HepG2 (cell line): ENCODE results near the gene CHST14. TPM values are rescaled to one million over a fixed set of nuclear protein-coding genes. Genes with fewer than 3 reads are reported as not detected.

ENCODE experiments used
- ATAC-seq: fragments of 200-7000 bp; cut with Tn5 transposase; 3 replicates; pipeline ENCODE4 v1.9.1; 2020; ENCODE audit warnings: mild to moderate bottlenecking, moderate library complexity
- BruUV-seq: library from RNA; stranded (reverse); fragments of 400-500 nt; replicated peaks from 2 replicates; lab custom pipeline; 2021; lab: Mats Ljungman, UMichigan
- CTCF ChIA-PET: fragments of 300-600 bp; formaldehyde crosslinking; extraction: SDS; loops from one replicate; lab custom pipeline; 2021; ENCODE audit warnings: low total read pairs, inconsistent platforms, low intra/inter-chr PET ratio; lab: Yijun Ruan, JAX
- POLR2A ChIA-PET: fragments of 350-600 bp; sonication (Branson Sonifier 250); formaldehyde crosslinking; loops from one replicate; lab custom pipeline; 2020; ENCODE audit warnings: antibody characterized with exemption, inconsistent platforms; lab: Yijun Ruan, JAX
- DNase-seq: peaks from one replicate; pipeline ENCODE4 v3.0.0-alpha.2; 2015; ENCODE audit warnings: low spot score
- FAIRE-seq: peaks from 3 replicates; lab custom pipeline; 2011; peaks lifted over from hg19 to GRCh38; lab: Jason Lieb, UNC
- H2AFZ ChIP-seq: one replicate; pipeline ENCODE4 v1.6.1; 2011; ENCODE audit warnings: low read length, inconsistent platforms
- H3K27ac ChIP-seq: fragments of 300-600 bp; 3 replicates; pipeline ENCODE4 v1.8.0; 2011; ENCODE audit warnings: mixed run types, mild to moderate bottlenecking, mixed read lengths, low read length, inconsistent platforms; ENCODE audit not compliant: insufficient read depth; ENCODE audit errors: extremely low read length
- H3K27me3 ChIP-seq, 2 experiments: fragments of 200-600 bp in 1 of 2; 2 replicates in 1 of 2; 3 replicates in 1 of 2; pipeline versions ENCODE4 v1.6.0 to v1.8.0; 2011; ENCODE audit warnings: low read length in 2 of 2, mild to moderate bottlenecking in 2 of 2, moderate library complexity in 2 of 2, inconsistent platforms in 1 of 2; ENCODE audit not compliant: insufficient read depth in 2 of 2, control insufficient read depth in 1 of 2
- H3K36me3 ChIP-seq, 2 experiments: fragments of 200-600 bp in 1 of 2; replicated peaks in 1 of 2; 2 replicates in 1 of 2; 3 replicates in 1 of 2; pipeline versions ENCODE4 v1.5.1 to v1.8.0; 2011; ENCODE audit warnings: low read length in 2 of 2, inconsistent platforms in 1 of 2; ENCODE audit not compliant: insufficient read depth in 2 of 2, control insufficient read depth in 1 of 2
- H3K4me1 ChIP-seq: 2 replicates; pipeline ENCODE4 v1.5.1; 2012; ENCODE audit warnings: low read length, inconsistent platforms; ENCODE audit not compliant: insufficient read depth
- H3K4me2 ChIP-seq: 2 replicates; pipeline ENCODE4 v1.6.0; 2011; ENCODE audit warnings: low read depth, low read length, inconsistent platforms
- H3K4me3 ChIP-seq, 3 experiments: fragments of 200-600 bp in 1 of 3; sonication (generic), shearing (Covaris generic) in 1 of 3; replicated peaks in 1 of 3; 2 replicates each; pipeline ENCODE4 v1.5.1; 2011 to 2016; ENCODE audit warnings: low read length in 3 of 3, inconsistent platforms in 2 of 3, low read depth in 2 of 3, mild to moderate bottlenecking in 2 of 3, control low read depth in 1 of 3, mixed read lengths in 1 of 3; ENCODE audit not compliant: insufficient read depth in 1 of 3
- H3K79me2 ChIP-seq: one replicate; pipeline ENCODE4 v1.6.1; 2011; ENCODE audit warnings: low read length, inconsistent platforms; ENCODE audit not compliant: insufficient read depth
- H3K9ac ChIP-seq: 2 replicates; pipeline ENCODE4 v1.6.0; 2011; ENCODE audit warnings: mild to moderate bottlenecking, low read depth, low read length, inconsistent platforms; ENCODE audit not compliant: insufficient read depth
- H3K9me3 ChIP-seq: 2 replicates; pipeline ENCODE4 v1.5.1; 2012; ENCODE audit warnings: mild to moderate bottlenecking, low read length
- H4K20me1 ChIP-seq: 2 replicates; pipeline ENCODE4 v1.6.0; 2011; ENCODE audit warnings: inconsistent platforms, mild to moderate bottlenecking, low read length, moderate library complexity; ENCODE audit not compliant: insufficient read depth
- ATF1 ChIP-seq: IDR thresholded peaks from 2 replicates; pipeline ENCODE4 v1.6.1; 2016; ENCODE audit warnings: mild to moderate bottlenecking, control low read depth
- E2F2 ChIP-seq: sonication (generic); formaldehyde crosslinking; IDR thresholded peaks from 2 replicates; pipeline ENCODE4 v1.4.0; 2020; ENCODE audit warnings: missing genetic modification reagents, borderline replicate concordance
- HES4 ChIP-seq: sonication (generic); formaldehyde crosslinking; IDR thresholded peaks from 2 replicates; pipeline ENCODE4 v1.9.0; 2021; ENCODE audit warnings: mild to moderate bottlenecking, missing genetic modification reagents, borderline replicate concordance
- KMT2B ChIP-seq: IDR thresholded peaks from 2 replicates; pipeline ENCODE4 v1.6.1; 2016; ENCODE audit warnings: missing genetic modification reagents, missing compliant biosample characterization
- LBX2 ChIP-seq: sonication (generic); formaldehyde crosslinking; IDR thresholded peaks from 2 replicates; pipeline ENCODE4 v1.5.0; 2020; ENCODE audit warnings: missing genetic modification reagents, mild to moderate bottlenecking, borderline replicate concordance
- NFRKB ChIP-seq: fragments of 450-650 bp; IDR thresholded peaks from 2 replicates; pipeline ENCODE4 v1.6.1; 2017
- POLR2AphosphoS2 ChIP-seq: IDR thresholded peaks from 2 replicates; pipeline ENCODE4 v1.6.1; 2011; ENCODE audit warnings: low read depth, low read length, improper control_type of control experiment
- RFXANK ChIP-seq: IDR thresholded peaks from 2 replicates; pipeline ENCODE4 v1.6.1; 2016
- RFXAP ChIP-seq: sonication (generic); formaldehyde crosslinking; IDR thresholded peaks from 2 replicates; pipeline ENCODE4 v1.4.0; 2020; ENCODE audit warnings: missing genetic modification reagents, borderline replicate concordance
- RNF2 ChIP-seq: fragments of 450-650 bp; conservative IDR thresholded peaks from 2 replicates; pipeline ENCODE4 v1.6.1; 2016; ENCODE audit warnings: low read depth
- TFDP1 ChIP-seq: IDR thresholded peaks from 2 replicates; pipeline ENCODE4 v1.6.1; 2016; ENCODE audit warnings: missing compliant biosample characterization, missing genetic modification reagents, borderline replicate concordance
- WIZ ChIP-seq: sonication (generic); formaldehyde crosslinking; IDR thresholded peaks from 2 replicates; pipeline ENCODE4 v1.5.1; 2020; ENCODE audit warnings: mild to moderate bottlenecking, missing genetic modification reagents
- ZNF160 ChIP-seq: sonication (generic); formaldehyde crosslinking; IDR thresholded peaks from 2 replicates; pipeline ENCODE4 v1.8.0; 2022; ENCODE audit warnings: mild to moderate bottlenecking, inconsistent platforms, missing genetic modification reagents
- ZNF180 ChIP-seq: sonication (generic); formaldehyde crosslinking; IDR thresholded peaks from 2 replicates; pipeline ENCODE4 v1.4.0; 2020; ENCODE audit warnings: low read depth, missing genetic modification reagents, borderline replicate concordance
- ZNF24 ChIP-seq: fragments of 450-650 bp; IDR thresholded peaks from 2 replicates; pipeline ENCODE4 v1.6.1; 2017; ENCODE audit warnings: antibody characterized with exemption, mild to moderate bottlenecking
- ZNF678 ChIP-seq: sonication (generic); formaldehyde crosslinking; IDR thresholded peaks from 2 replicates; pipeline ENCODE4 v1.4.0; 2020; ENCODE audit warnings: mild to moderate bottlenecking, missing genetic modification reagents
- ZNF800 ChIP-seq: sonication (generic); formaldehyde crosslinking; IDR thresholded peaks from 2 replicates; pipeline ENCODE4 v1.4.0; 2020; ENCODE audit warnings: missing genetic modification reagents
- ZNF816 ChIP-seq: sonication (generic); formaldehyde crosslinking; IDR thresholded peaks from 2 replicates; pipeline ENCODE4 v1.8.0; 2022; ENCODE audit warnings: missing genetic modification reagents, mild to moderate bottlenecking, borderline replicate concordance
- WGBS: methylation state at CpG from one replicate; pipeline ENCODE4 v1.1.6; 2017; ENCODE audit warnings: low lambda C conversion rate; 5-methylcytosine and 5-hydroxymethylcytosine counted together
- in situ Hi-C: cut with HindIII; loops from 2 replicates; pipeline ENCODE4 v1.10.0; 2017; ENCODE audit warnings: low pct_unique_long_range_greater_than_20kb; ENCODE audit not compliant: extremely low pct_ligation_motif_present
- intact Hi-C: fragments of 100-400 bp; cut with micrococcal nuclease; formaldehyde crosslinking; loops from one replicate; pipeline ENCODE4 v1.10.0; 2022; ENCODE audit not compliant: unreplicated experiment
- polyA plus RNA-seq, 8 experiments: library from polyadenylated mRNA; depleted of rRNA in 3 of 8; stranded (reverse) in 7 of 8; unstranded in 1 of 8; fragments of >200 nt; fragmentation: Illumina TruSeq in 4 of 8; extraction: Trizol in 4 of 8; gene quantifications; 2 replicates each; pipeline versions ENCODE4 v1.2.1 to v1.2.3, GENCODE V29; 2011 to 2016; ENCODE audit warnings: low read depth in 4 of 8, missing spikeins in 1 of 8, mixed read lengths in 1 of 8; ENCODE audit not compliant: insufficient read depth in 1 of 8
- total RNA-seq, 5 experiments: library from RNA; depleted of rRNA; stranded (reverse); fragments of >200 nt; fragmentation: Illumina TruSeq; extraction: Trizol; gene quantifications; 2 replicates each; pipeline ENCODE4 v1.2.3, GENCODE V29; 2016; ENCODE audit warnings: low read depth in 1 of 5

Gene CHST14
- total and polyA plus RNA-seq, 2 of the 13 experiments (the other 11 are each of a cell fraction or from before 2014, with no cell fraction given), result 8.9 to 12.4 TPM

GRCh38 chr15:40448354-40448753 is 22.4 kb upstream of the CHST14 start:
- FAIRE-seq, result no peak
- intact Hi-C loops, result no loop called here
- H3K27me3 ChIP-seq, result no peaks in the 10 kb centered on the region
- H4K20me1 ChIP-seq, result peaks cover 21% of the 10 kb centered on the region; the same call in 1 of the 2 replicates
- TF ChIP-seq LBX2 (CRISPR knock-in tag) (no peak), ZNF160 (CRISPR knock-in tag) (no peak), WIZ (CRISPR knock-in tag) (no peak), E2F2 (CRISPR knock-in tag) (no peak), RFXAP (CRISPR knock-in tag) (no peak), NFRKB (no peak), RFXANK (CRISPR knock-in tag) (no peak), POLR2AphosphoS2 (no peak), ATF1 (CRISPR knock-in tag) (no peak), ZNF180 (CRISPR knock-in tag) (no peak), ZNF800 (CRISPR knock-in tag) (no peak), HES4 (no peak), TFDP1 (CRISPR knock-in tag) (no peak), RNF2 (no peak), ZNF678 (no peak), KMT2B (CRISPR knock-in tag) (no peak), ZNF24 (no peak), ZNF816 (CRISPR knock-in tag) (no peak)
- BruUV-seq, result no TSS peak
- no peaks in the 10 kb centered on the region; a peak in 1 of 5 replicates for H3K36me3 ChIP-seq
- H3K9ac ChIP-seq, result no peak overlapping the region
- H3K79me2 ChIP-seq, result peaks cover 72% of the 10 kb centered on the region
- no peak overlapping the region for H3K4me2 ChIP-seq
- 79% methylated on average over 4 of the region's 4 CpGs for WGBS
- H3K4me1 ChIP-seq, result peaks cover 59% of the 10 kb centered on the region
- CTCF ChIA-PET, result no interaction called here
- in situ Hi-C loops, result no loop called here
- no peak overlapping the region for H3K4me3 ChIP-seq
- DNase-seq, result no peak
- no peaks in the 10 kb centered on the region for H3K9me3 ChIP-seq
- no peak overlapping the region for H3K27ac ChIP-seq
- no peak for ATAC-seq
- POLR2A ChIA-PET, result no interaction called here
- no peak overlapping the region for H2AFZ ChIP-seq
